HG03103 (cell line): ENCODE measurements around the gene JCAD.
"Not testable (repeated sequence)": the region's sequence is repeated elsewhere in the genome, so short reads cannot be mapped to it uniquely, and the experiment has no call there.

Experiments
- ATAC-seq: cut with Tn5 transposase; IDR thresholded peaks from one replicate; pipeline ENCODE4 v1.9.1; 2021; ENCODE audit warnings: low read depth; ENCODE audit not compliant: unreplicated experiment

The JCAD gene

GRCh38 chr10:30027057-30028005 is 32.1 kb downstream of the JCAD start:
- peak; percentile 93 for ATAC-seq

GRCh38 chr10:30026578-30026977 is 32.8 kb downstream of the JCAD start:
- no peak for ATAC-seq

DNA sequence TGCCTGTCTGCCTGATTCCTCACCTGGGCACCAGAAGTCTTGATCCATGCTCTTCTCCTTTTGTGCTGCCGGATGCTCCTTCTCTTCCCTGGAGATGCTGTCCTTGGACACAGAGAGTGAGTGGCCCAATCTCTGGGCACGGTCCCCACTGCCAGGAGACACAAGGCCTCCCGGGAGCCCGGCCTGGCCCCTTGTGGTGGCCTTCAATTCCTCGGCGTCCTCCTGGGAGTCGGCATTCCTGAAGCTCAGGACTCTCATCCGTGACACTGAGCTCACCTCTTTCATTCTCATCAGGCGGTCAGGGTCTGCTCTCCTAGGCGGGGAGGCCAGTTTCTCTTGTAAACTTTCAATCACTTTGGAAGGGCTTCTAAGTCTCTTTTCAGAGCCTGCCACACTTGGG is 33.3 kb downstream of the JCAD start:
- no peak for ATAC-seq

- ATAC-seq: not testable (repeated sequence)
These were observed 34.0 kb downstream of the JCAD start for GRCh38 chr10:30025428-30025827.

- ATAC-seq: no peak
These were observed 36.8 kb downstream of the JCAD start for GRCh38 chr10:30022590-30022989.

DNA sequence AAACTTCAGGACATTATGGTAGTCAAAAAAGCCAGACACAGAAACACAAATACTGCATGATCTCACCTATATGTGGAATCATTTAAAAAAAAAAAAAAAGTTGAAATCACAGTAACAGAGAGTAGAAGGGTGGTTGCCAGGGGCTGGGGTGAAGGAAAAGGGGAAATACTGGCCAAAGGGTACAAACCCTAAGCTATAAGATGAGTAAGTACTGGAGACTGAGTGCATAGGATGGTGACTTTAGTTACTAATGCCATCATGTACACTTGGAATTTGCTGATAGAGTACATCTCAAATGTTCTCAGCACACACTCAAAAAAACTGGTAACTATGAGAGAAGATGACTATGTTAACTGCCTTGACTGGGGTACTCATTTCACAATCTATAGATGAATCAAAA is 39.9 kb downstream of the JCAD start:
- ATAC-seq: no peak

DNA sequence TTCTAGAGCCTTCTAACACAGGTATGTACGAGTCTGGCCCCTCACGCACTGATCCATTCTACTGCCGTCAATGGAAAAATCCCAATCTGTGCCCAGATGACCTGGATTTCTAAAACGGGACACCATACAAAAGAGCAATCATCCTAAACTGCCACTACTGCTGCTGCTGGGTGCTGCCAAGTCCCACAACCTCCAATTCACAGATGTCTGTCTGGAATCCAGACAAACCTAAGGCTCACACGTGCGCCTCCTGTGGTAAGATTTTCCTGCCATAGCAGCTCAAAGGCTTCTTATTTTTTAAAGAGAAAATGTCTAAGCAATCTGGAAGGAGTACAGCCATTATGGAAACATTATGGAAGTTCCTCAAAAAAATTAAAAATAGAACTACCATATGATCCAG is 40.9 kb downstream of the JCAD start:
- no peak for ATAC-seq

- ATAC-seq: no peak
These were observed 41.4 kb downstream of the JCAD start for GRCh38 chr10:30017966-30018365.

DNA sequence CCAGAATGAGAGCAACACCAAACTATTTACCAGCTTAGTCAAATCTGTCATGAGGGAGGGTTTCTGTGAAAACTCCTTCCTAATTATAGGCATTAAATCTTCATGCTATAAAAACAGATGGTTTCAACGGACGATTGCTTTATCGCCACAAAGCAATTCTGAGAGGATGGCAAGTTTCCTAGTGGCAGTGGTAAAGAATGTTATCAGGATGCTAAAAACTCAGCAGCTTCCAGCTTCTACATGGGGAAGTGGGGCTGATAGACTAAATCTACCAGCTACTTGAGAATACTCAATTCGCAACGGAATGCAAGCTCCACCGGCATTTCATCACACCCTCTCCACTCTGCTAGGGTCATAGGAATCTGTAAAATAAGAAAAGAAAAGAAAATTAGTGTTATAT is 41.8 kb downstream of the JCAD start:
- ATAC-seq: no peak

- ATAC-seq: no peak
These were observed 44.9 kb downstream of the JCAD start for GRCh38 chr10:30014511-30014910.

- no peak for ATAC-seq
These were observed 45.6 kb downstream of the JCAD start for GRCh38 chr10:30013757-30014156.

DNA sequence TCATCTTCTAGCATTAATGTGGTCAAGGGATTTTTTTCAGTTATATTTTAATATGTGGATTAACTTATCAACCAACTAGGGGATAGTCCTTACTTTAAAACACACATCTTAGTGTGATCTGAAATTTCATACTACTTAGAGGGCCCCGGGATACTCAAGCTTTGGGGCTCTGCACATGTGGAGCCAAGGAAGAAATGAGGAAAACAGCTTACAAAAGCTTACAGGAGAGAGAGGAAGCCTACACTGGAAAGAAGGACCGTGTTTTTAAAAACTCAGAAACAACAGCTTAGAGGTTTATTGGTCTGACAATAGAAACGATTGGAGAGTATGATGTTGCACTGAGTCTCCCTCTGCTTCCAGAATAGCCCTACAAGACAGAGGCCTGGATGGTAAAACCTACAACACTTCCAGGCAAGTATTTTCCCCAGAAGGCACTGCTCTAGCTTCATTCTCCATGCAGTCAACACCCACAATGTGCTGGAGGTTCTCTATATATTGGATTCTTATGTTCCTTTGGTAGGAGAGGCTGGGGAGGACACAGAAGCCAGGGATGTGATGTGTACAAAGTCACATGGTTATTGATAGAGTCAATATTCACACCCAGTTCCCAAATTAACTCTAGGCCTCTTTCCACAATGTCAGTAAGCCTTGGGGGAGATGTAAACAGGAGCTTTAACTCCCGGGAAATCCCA is 47.3 kb downstream of the JCAD start:
- no peak for ATAC-seq

DNA sequence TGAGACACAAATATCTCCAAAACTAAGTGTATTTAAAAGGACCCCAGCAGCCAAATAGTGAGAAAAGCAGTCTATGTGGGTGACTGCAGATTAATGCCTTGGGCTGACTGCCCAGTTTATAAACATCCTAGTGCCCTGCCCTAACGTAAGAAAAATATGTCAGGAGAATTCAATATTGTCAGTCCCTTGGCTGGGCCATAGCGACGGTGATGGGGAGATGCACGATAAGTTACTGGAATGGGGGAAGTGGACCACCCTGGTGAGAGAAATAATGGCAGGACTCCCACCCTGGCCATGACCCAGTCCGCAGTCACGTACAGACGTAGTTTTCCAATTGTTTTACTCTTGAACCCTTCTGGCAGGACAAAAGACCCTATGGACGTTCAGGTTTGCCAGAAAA is 48.0 kb downstream of the JCAD start:
- ATAC-seq: no peak

GRCh38 chr10:30007406-30007805 is 52.0 kb downstream of the JCAD start:
- no peak for ATAC-seq

DNA sequence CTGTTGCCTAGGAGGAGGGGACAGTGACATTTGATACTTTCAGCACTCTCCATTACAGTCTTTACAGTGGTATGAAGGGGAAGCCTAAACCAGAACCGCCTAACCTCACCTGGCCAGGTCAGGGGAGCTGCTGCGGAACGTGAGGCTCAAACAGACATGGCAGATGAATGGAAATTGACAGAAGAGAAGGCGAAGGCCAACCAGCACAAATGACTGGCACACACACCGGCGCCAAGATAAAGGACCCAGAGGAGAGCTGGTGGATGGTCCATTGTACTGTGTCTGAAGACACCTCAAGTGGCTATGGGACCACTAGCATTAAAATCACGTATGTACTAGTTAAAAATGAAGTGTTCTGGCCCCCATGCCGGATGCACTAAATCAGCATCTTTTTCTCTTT is 53.0 kb downstream of the JCAD start:
- no peak for ATAC-seq

- ATAC-seq: not testable (repeated sequence)
These were observed 54.3 kb downstream of the JCAD start for GRCh38 chr10:30005116-30005515.

- no peak for ATAC-seq
These were observed 56.7 kb downstream of the JCAD start for GRCh38 chr10:30002426-30003266.

- no peak for ATAC-seq
These were observed 58.4 kb downstream of the JCAD start for GRCh38 chr10:30000802-30001571.

GRCh38 chr10:29998142-29998808 is 61.1 kb downstream of the JCAD start:
- ATAC-seq: no peak

GRCh38 chr10:29994811-29995210 is 64.6 kb downstream of the JCAD start:
- no peak for ATAC-seq
